ENCODE data around the gene SLPI. TPM values are rescaled to one million over a fixed set of nuclear protein-coding genes. Genes with fewer than 3 reads are reported as not detected.

The SLPI gene
- total and polyA plus RNA-seq, 2 of the 13 experiments (the other 11 are each of a cell fraction or from before 2014, with no cell fraction given), result 0.13 TPM; not detected in 1

DNA sequence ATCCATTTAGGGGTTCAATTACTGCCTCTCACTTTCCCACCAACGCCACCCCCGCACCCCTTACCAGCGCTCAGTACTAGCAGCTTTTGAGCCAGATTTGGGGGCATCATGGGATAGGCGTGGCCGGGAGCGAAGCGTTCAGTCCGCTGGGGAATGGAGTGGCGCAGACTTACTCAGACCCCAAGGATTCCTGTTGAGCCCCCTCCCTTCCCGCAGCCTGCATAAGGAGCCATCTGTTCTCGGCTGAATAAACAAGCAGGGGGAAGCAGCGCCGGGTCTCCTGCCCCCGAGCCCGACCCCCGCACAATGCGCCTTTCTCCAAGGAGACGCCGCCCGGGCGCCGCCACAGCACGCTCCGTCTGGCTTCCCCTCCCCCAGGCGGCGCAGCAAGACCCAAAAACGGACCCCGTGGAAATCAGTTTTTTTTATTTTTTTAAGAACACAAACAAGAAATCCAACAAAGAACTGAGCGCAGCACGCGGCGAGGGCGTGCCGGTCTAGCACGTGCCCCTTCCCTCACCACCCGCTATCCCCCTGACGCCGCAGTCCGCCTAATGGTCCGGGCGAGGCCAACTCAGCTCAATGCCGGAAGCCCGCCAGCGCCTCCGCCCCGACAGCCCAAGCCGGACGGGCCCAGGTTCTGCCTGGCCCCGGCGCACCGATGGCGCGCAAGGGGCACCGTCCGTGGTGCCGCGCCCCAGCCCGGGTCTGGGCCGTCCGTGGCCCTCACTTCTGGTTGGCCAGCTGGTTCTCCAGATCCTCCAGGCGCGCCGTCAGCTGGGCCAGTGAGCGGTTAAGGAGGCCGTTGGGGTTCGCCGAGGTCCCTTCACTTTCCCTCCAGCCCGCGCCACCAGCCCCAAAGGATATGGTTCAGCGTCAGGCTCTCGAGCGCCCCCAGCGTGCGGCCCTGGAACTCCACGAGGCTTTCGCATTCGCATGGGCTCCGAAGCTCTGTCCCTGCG lies 39.0 kb upstream of the SLPI start (continued):
- peak; percentile 47; the same call in 1 of the 2 replicates for TF ChIP-seq ZNF333 (CRISPR knock-in tag; IDR thresholded peaks at IDR 0.05; ENCODE audit: borderline replicate concordance)
- no peak for TF ChIP-seq ZNF10 (CRISPR knock-in tag; IDR thresholded peaks at IDR 0.05; ENCODE audit: borderline replicate concordance, low read depth)
- TF ChIP-seq TARDBP (CRISPR knock-in tag; IDR thresholded peaks at IDR 0.05), result peak; percentile 53; the same call in 1 of the 2 replicates
- peak; percentile 53 for TF ChIP-seq HNRNPLL (IDR thresholded peaks at IDR 0.05; ENCODE audit: low read depth, low read length, poor library complexity, severe bottlenecking)
- 0 out of 2 replicates have a peak, but pooled peaks have one; percentile 19 for TF ChIP-seq ZNF263 (CRISPR knock-in tag; IDR thresholded peaks at IDR 0.05)
- no peak for TF ChIP-seq ADNP (CRISPR knock-in tag; IDR thresholded peaks at IDR 0.05)
- no peak for TF ChIP-seq ATRX (CRISPR knock-in tag; IDR thresholded peaks at IDR 0.05; ENCODE audit: borderline replicate concordance)
- TF ChIP-seq SMAD1 (CRISPR knock-in tag; IDR thresholded peaks at IDR 0.05; ENCODE audit: borderline replicate concordance, low read depth), result 0 out of 2 replicates have a peak, but pooled peaks have one; percentile 49
- peak; percentile 9; the same call in 1 of the 2 replicates for TF ChIP-seq RXRA (CRISPR knock-in tag; IDR thresholded peaks at IDR 0.05)
- no peak for TF ChIP-seq ZBTB14 (CRISPR knock-in tag; IDR thresholded peaks at IDR 0.05)
- TF ChIP-seq, protein P1, sequence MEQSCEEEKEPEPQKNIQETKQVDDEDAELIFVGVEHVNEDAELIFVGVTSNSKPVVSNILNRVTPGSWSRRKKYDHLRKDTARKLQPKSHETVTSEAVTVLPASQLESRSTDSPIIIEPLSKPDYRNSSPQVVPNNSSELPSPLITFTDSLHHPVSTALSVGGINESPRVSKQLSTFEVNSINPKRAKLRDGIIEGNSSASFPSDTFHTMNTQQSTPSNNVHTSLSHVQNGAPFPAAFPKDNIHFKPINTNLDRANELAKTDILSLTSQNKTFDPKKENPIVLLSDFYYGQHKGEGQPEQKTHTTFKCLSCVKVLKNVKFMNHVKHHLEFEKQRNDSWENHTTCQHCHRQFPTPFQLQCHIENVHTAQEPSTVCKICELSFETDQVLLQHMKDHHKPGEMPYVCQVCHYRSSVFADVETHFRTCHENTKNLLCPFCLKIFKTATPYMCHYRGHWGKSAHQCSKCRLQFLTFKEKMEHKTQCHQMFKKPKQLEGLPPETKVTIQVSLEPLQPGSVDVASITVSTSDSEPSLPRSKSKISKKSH (CRISPR knock-in tag; IDR thresholded peaks at IDR 0.05; ENCODE audit: borderline replicate concordance), result peak; percentile 69; the same call in 1 of the 2 replicates
- TF ChIP-seq ZMAT5 (CRISPR knock-in tag; IDR thresholded peaks at IDR 0.05; ENCODE audit: borderline replicate concordance, low read depth), result no peak
- peak; percentile 15; the same call in 1 of the 2 replicates for TF ChIP-seq FOSL2 (CRISPR knock-in tag; IDR thresholded peaks at IDR 0.05)
- TF ChIP-seq, protein P2, sequence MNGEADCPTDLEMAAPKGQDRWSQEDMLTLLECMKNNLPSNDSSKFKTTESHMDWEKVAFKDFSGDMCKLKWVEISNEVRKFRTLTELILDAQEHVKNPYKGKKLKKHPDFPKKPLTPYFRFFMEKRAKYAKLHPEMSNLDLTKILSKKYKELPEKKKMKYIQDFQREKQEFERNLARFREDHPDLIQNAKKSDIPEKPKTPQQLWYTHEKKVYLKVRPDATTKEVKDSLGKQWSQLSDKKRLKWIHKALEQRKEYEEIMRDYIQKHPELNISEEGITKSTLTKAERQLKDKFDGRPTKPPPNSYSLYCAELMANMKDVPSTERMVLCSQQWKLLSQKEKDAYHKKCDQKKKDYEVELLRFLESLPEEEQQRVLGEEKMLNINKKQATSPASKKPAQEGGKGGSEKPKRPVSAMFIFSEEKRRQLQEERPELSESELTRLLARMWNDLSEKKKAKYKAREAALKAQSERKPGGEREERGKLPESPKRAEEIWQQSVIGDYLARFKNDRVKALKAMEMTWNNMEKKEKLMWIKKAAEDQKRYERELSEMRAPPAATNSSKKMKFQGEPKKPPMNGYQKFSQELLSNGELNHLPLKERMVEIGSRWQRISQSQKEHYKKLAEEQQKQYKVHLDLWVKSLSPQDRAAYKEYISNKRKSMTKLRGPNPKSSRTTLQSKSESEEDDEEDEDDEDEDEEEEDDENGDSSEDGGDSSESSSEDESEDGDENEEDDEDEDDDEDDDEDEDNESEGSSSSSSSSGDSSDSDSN (CRISPR knock-in tag; IDR thresholded peaks at IDR 0.05), result peak; percentile 48
- no peak for TF ChIP-seq POLR2G (IDR thresholded peaks at IDR 0.05; ENCODE audit: low read depth, low read length)
- 0 out of 2 replicates have a peak, but pooled peaks have one; percentile 43 for TF ChIP-seq PAX8 (CRISPR knock-in tag; IDR thresholded peaks at IDR 0.05; ENCODE audit: borderline replicate concordance)
- no peak for TF ChIP-seq ZBTB8A (CRISPR knock-in tag; IDR thresholded peaks at IDR 0.05; ENCODE audit: borderline replicate concordance, low read depth)
- TF ChIP-seq ATF7 (IDR thresholded peaks at IDR 0.05), result no peak
- no peak for TF ChIP-seq ATF7 (CRISPR knock-in tag; IDR thresholded peaks at IDR 0.05)
- peak; percentile 71; the same call in 1 of the 2 replicates for TF ChIP-seq ZNF543 (CRISPR knock-in tag; IDR thresholded peaks at IDR 0.05)
- TF ChIP-seq CHD4 (IDR thresholded peaks at IDR 0.05; ENCODE audit: borderline replicate concordance, low read length), result 0 out of 2 replicates have a peak, but pooled peaks have one; percentile 4
- TF ChIP-seq ZSCAN29 (CRISPR knock-in tag; conservative IDR thresholded peaks at IDR 0.05), result no peak
- TF ChIP-seq BHLHE40 (IDR thresholded peaks at IDR 0.05; ENCODE audit: low read length), result 0 out of 2 replicates have a peak, but pooled peaks have one; percentile 9
